ENCODE data around the gene BAIAP2L2. TPM values are rescaled to one million over a fixed set of nuclear protein-coding genes. Genes with fewer than 3 reads are reported as not detected.

Gene BAIAP2L2
- total and polyA plus RNA-seq, 10 of the 15 experiments (the other 5 are each of a cell fraction or from before 2014, with no cell fraction given) = 0.08 to 0.38 (median 0.14) TPM; not detected in 6

GRCh38 chr22:38144025-38144405 is 33.5 kb upstream of the BAIAP2L2 start:
- intact Hi-C loops (cut with micrococcal nuclease; ENCODE audit: unreplicated experiment) = no loop called here
- ATAC-seq = 0 out of 3 replicates have a peak, but pooled peaks have one; percentile 20
- CTCF ChIA-PET = no interaction called here
- no peak for TF ChIP-seq ATF2 (IDR thresholded peaks at IDR 0.05; ENCODE audit: low read length)
- no peak for TF ChIP-seq SREBF1 (IDR thresholded peaks at IDR 0.05; ENCODE audit: low read length)
- TF ChIP-seq ZBTB40 (IDR thresholded peaks at IDR 0.05; ENCODE audit: borderline replicate concordance) = no peak
- no peak for TF ChIP-seq ZNF622 (IDR thresholded peaks at IDR 0.05)
- TF ChIP-seq HDAC2 (IDR thresholded peaks at IDR 0.05) = no peak
- TF ChIP-seq RCOR1 (conservative IDR thresholded peaks at IDR 0.05; ENCODE audit: low read depth, low read length) = no peak
- TF ChIP-seq ZNF217 (IDR thresholded peaks at IDR 0.05) = no peak
- TF ChIP-seq EED (IDR thresholded peaks at IDR 0.05; ENCODE audit: low read depth) = no peak
- no peak for TF ChIP-seq SMAD1 (IDR thresholded peaks at IDR 0.05; ENCODE audit: low read depth, partially characterized antibody)
- no peak for TF ChIP-seq ZBTB11 (CRISPR knock-in tag; IDR thresholded peaks at IDR 0.05)
- TF ChIP-seq ESRRA (IDR thresholded peaks at IDR 0.05; ENCODE audit: low read length) = no peak
- no peak for TF ChIP-seq IRF5 (IDR thresholded peaks at IDR 0.05; ENCODE audit: borderline replicate concordance)
- no peak for TF ChIP-seq ZNF274 (IDR thresholded peaks at IDR 0.05; ENCODE audit: insufficient read depth, insufficient read length)
- TF ChIP-seq MTA2 (IDR thresholded peaks at IDR 0.05; ENCODE audit: low read depth) = no peak
- TF ChIP-seq SREBF2 (IDR thresholded peaks at IDR 0.05; ENCODE audit: low read length) = no peak
- no peak for TF ChIP-seq TARDBP (IDR thresholded peaks at IDR 0.05; ENCODE audit: borderline replicate concordance)

More at GRCh38 chr22:38144025-38144405, 33.5 kb upstream of the BAIAP2L2 start:
- no peak overlapping the region for H3K4me2 ChIP-seq (ENCODE audit: control insufficient read depth, insufficient read depth)
- FAIRE-seq (no peak), DNase-seq (ENCODE audit: low read depth, low spot score) (no peak)
- BruUV-seq (replicated peaks) = no TSS peak
- no peaks in the 10 kb centered on the region; the same call in 1 of the 2 replicates for H3K4me1 ChIP-seq (ENCODE audit: control insufficient read depth, insufficient read depth, low read length)
- H3K27ac ChIP-seq (ENCODE audit: control insufficient read depth, insufficient read depth) = no peak overlapping the region
- no peaks in the 10 kb centered on the region for H3K27me3 ChIP-seq (replicated peaks in 1 of 2; ENCODE audit: control insufficient read depth in 2 of 2, insufficient read depth in 2 of 2, low read length in 1 of 2)
- no peaks in the 10 kb centered on the region for H4K20me1 ChIP-seq (ENCODE audit: control insufficient read depth, insufficient read depth)
- ChIA-PET SMC1A (ENCODE audit: uncharacterized antibody, unreplicated experiment) (no interaction called here), RAD21 (ENCODE audit: unreplicated experiment) (no interaction called here), POLR2A (interaction anchor here (0.6 kb wide), 1 partner anchor 1309 kb away, joined by 7 read pairs; no protein-coding TSS in a partner anchor)
- no peaks in the 10 kb centered on the region for H3K9me3 ChIP-seq (replicated peaks; ENCODE audit: control insufficient read depth, insufficient read depth, low read length)
- H3K4me3 ChIP-seq = no peak overlapping the region
- peaks cover 0 to 1% of the 10 kb centered on the region in 2 experiments; a peak in 1 of 4 replicates for H3K36me3 ChIP-seq (ENCODE audit: control insufficient read depth in 2 of 2, insufficient read depth in 2 of 2, low read length in 1 of 2)
- H2AFZ ChIP-seq (ENCODE audit: control insufficient read depth, low read depth, low read length) = no peak overlapping the region
- 99% methylated on average over 5 of the region's 5 CpGs for WGBS (ENCODE audit: insufficient coverage, insufficient replicate concordance, low lambda C conversion rate, missing lambda C conversion rate)
- in situ Hi-C loops (cut with MboI) = no loop called here
- no peaks in the 10 kb centered on the region for H3K79me2 ChIP-seq (ENCODE audit: control insufficient read depth, insufficient read depth, low read length)
- H3K9ac ChIP-seq (ENCODE audit: control insufficient read depth, insufficient read depth, low read length) = no peak overlapping the region

Measured in GM12878 (cell line).